ENCODE results near the gene ADRA1B. TPM values are rescaled to one million over a fixed set of nuclear protein-coding genes. Genes with fewer than 3 reads are reported as not detected.

The ADRA1B gene
- total RNA-seq, 1 donor from 2014 or later: 1.9 TPM

GRCh38 chr5:159951387-159951786 lies 35.1 kb downstream of the ADRA1B start:
- no peaks in the 10 kb centered on the region for H3K79me2 ChIP-seq (ENCODE audit: insufficient read depth, low read length)
- no peak for DNase-seq (ENCODE audit: low read depth)
- H3K4me3 Mint-ChIP-seq (ENCODE audit: unreplicated experiment): no peak overlapping the region

DNA sequence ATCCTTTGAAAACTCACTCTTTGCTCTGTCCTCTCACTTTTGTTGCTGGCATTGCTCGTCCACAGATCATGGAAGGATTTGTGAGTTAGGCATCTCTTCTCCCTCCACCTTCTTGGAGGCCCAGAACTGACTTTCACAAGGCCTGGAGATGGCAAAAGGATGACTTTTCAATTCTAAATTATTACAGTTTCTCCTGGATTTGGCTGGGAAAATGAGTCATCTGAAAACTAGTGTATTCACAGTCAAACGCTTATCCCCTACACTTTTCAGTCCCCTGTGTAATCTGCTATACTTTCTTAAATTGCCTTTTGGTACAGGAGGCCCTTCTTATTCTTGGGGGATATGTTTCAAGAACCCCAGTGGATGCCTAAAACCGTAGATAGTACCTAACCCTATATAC lies 35.6 kb downstream of the ADRA1B start:
- TF ChIP-seq EZH2 (IDR thresholded peaks at IDR 0.05; ENCODE audit: insufficient read depth, low read length): no peak
- TF ChIP-seq, protein P1, sequence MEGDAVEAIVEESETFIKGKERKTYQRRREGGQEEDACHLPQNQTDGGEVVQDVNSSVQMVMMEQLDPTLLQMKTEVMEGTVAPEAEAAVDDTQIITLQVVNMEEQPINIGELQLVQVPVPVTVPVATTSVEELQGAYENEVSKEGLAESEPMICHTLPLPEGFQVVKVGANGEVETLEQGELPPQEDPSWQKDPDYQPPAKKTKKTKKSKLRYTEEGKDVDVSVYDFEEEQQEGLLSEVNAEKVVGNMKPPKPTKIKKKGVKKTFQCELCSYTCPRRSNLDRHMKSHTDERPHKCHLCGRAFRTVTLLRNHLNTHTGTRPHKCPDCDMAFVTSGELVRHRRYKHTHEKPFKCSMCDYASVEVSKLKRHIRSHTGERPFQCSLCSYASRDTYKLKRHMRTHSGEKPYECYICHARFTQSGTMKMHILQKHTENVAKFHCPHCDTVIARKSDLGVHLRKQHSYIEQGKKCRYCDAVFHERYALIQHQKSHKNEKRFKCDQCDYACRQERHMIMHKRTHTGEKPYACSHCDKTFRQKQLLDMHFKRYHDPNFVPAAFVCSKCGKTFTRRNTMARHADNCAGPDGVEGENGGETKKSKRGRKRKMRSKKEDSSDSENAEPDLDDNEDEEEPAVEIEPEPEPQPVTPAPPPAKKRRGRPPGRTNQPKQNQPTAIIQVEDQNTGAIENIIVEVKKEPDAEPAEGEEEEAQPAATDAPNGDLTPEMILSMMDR (IDR thresholded peaks at IDR 0.05; ENCODE audit: insufficient read depth, low read depth, low read length): no peak
- Histone ChIP-seq H3K36me3 (ENCODE audit: insufficient read depth, low read length) (no peaks in the 10 kb centered on the region), H3K27ac (ENCODE audit: low read depth, low read length) (peak overlapping the region; percentile 43), H4K20me1 (ENCODE audit: insufficient read depth, low read length) (no peaks in the 10 kb centered on the region), H3K27me3 (ENCODE audit: insufficient read depth, low read length) (no peaks in the 10 kb centered on the region), H3K9me3 (ENCODE audit: insufficient read depth, low read depth, low read length) (no peaks in the 10 kb centered on the region), H3K79me2 (ENCODE audit: insufficient read depth, low read length) (no peaks in the 10 kb centered on the region), H3K9ac (ENCODE audit: low read length) (peak overlapping the region; percentile 40), H3K4me2 (ENCODE audit: low read length) (peak overlapping the region; percentile 49), H3K4me1 (ENCODE audit: insufficient read depth, low read length) (peaks cover 3% of the 10 kb centered on the region), H3K4me3 (ENCODE audit: insufficient read depth, low read depth, low read length) (no peak overlapping the region), H2AFZ (ENCODE audit: low read depth, low read length) (peak overlapping the region; percentile 75)
- DNase-seq (ENCODE audit: low read depth): no peak
- H3K36me3 Mint-ChIP-seq (ENCODE audit: low read depth, unreplicated experiment): no peaks in the 10 kb centered on the region
- H3K4me1 Mint-ChIP-seq (ENCODE audit: low read depth, unreplicated experiment): peaks cover 2% of the 10 kb centered on the region
- H3K27me3 Mint-ChIP-seq (ENCODE audit: low read depth, unreplicated experiment): peaks cover 18% of the 10 kb centered on the region
- H3K27ac Mint-ChIP-seq (ENCODE audit: unreplicated experiment): no peak overlapping the region
- no peak overlapping the region for H3K4me3 Mint-ChIP-seq (ENCODE audit: unreplicated experiment)
- H3K9me3 Mint-ChIP-seq (ENCODE audit: unreplicated experiment): peaks cover 2% of the 10 kb centered on the region
- FAIRE-seq: no peak

More at GRCh38 chr5:159951387-159951786, 35.1 kb downstream of the ADRA1B start:
- TF ChIP-seq, protein P1 (IDR thresholded peaks at IDR 0.05; ENCODE audit: insufficient read depth, low read depth, low read length): peak; percentile 55
- no peak for TF ChIP-seq EZH2 (IDR thresholded peaks at IDR 0.05; ENCODE audit: insufficient read depth, low read length)
- Histone ChIP-seq H3K4me1 (ENCODE audit: insufficient read depth, low read length) (peaks cover 3% of the 10 kb centered on the region), H3K36me3 (ENCODE audit: insufficient read depth, low read length) (no peaks in the 10 kb centered on the region), H3K4me2 (ENCODE audit: low read length) (peak overlapping the region; percentile 49), H4K20me1 (ENCODE audit: insufficient read depth, low read length) (no peaks in the 10 kb centered on the region), H3K4me3 (ENCODE audit: insufficient read depth, low read depth, low read length) (no peak overlapping the region), H3K9ac (ENCODE audit: low read length) (peak overlapping the region; percentile 40), H3K27ac (ENCODE audit: low read depth, low read length) (peak overlapping the region; percentile 43), H3K9me3 (ENCODE audit: insufficient read depth, low read depth, low read length) (no peaks in the 10 kb centered on the region), H3K27me3 (ENCODE audit: insufficient read depth, low read length) (no peaks in the 10 kb centered on the region), H2AFZ (ENCODE audit: low read depth, low read length) (peak overlapping the region; percentile 75)
- no peak for FAIRE-seq
- Mint-ChIP-seq H3K27ac (ENCODE audit: unreplicated experiment) (no peak overlapping the region), H3K4me1 (ENCODE audit: low read depth, unreplicated experiment) (peaks cover 2% of the 10 kb centered on the region), H3K9me3 (ENCODE audit: unreplicated experiment) (peaks cover 2% of the 10 kb centered on the region), H3K36me3 (ENCODE audit: low read depth, unreplicated experiment) (no peaks in the 10 kb centered on the region), H3K27me3 (ENCODE audit: low read depth, unreplicated experiment) (peaks cover 18% of the 10 kb centered on the region)

DNA sequence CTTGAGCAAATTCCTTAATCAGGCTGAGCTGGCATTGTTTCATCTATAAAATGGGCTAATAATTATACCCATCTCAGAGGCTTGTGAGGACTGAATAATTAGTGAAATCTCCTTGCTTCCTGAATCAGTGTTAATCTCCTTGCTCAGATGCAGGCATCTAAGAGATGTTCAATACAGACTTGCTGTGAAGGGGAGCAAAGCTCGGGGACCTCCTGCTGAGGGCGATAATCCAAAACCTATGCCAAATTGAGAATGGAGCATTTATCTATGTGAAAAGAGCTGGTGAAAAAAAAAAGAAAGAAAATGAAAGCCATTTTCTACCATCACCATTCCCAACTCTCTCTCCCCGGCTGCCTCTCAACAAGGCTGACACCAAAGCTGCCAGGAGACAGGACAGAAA lies 37.3 kb downstream of the ADRA1B start:
- H3K4me3 Mint-ChIP-seq (ENCODE audit: unreplicated experiment): no peak overlapping the region
- Histone ChIP-seq H3K4me2 (ENCODE audit: low read length) (no peak overlapping the region), H3K36me3 (ENCODE audit: insufficient read depth, low read length) (no peaks in the 10 kb centered on the region), H3K27ac (ENCODE audit: low read depth, low read length) (no peak overlapping the region), H3K9ac (ENCODE audit: low read length) (no peak overlapping the region), H2AFZ (ENCODE audit: low read depth, low read length) (no peak overlapping the region), H3K9me3 (ENCODE audit: insufficient read depth, low read depth, low read length) (no peaks in the 10 kb centered on the region), H4K20me1 (ENCODE audit: insufficient read depth, low read length) (no peaks in the 10 kb centered on the region), H3K79me2 (ENCODE audit: insufficient read depth, low read length) (no peaks in the 10 kb centered on the region), H3K4me3 (ENCODE audit: insufficient read depth, low read depth, low read length) (no peak overlapping the region), H3K27me3 (ENCODE audit: insufficient read depth, low read length) (no peaks in the 10 kb centered on the region), H3K4me1 (ENCODE audit: insufficient read depth, low read length) (peaks cover 3% of the 10 kb centered on the region)
- peaks cover 2% of the 10 kb centered on the region for H3K9me3 Mint-ChIP-seq (ENCODE audit: unreplicated experiment)
- no peaks in the 10 kb centered on the region for H3K36me3 Mint-ChIP-seq (ENCODE audit: low read depth, unreplicated experiment)
- peaks cover 18% of the 10 kb centered on the region for H3K27me3 Mint-ChIP-seq (ENCODE audit: low read depth, unreplicated experiment)
- peaks cover 2% of the 10 kb centered on the region for H3K4me1 Mint-ChIP-seq (ENCODE audit: low read depth, unreplicated experiment)
- TF ChIP-seq EZH2 (IDR thresholded peaks at IDR 0.05; ENCODE audit: insufficient read depth, low read length): no peak
- TF ChIP-seq, protein P1 (IDR thresholded peaks at IDR 0.05; ENCODE audit: insufficient read depth, low read depth, low read length): no peak
- no peak for FAIRE-seq
- H3K27ac Mint-ChIP-seq (ENCODE audit: unreplicated experiment): no peak overlapping the region
- DNase-seq (ENCODE audit: low read depth): no peak
